GM21825 (cell line): ENCODE results near the gene STMN3.
"Not testable (repeated sequence)": the region's sequence is repeated elsewhere in the genome, so short reads cannot be mapped to it uniquely, and the experiment has no call there.

Experiments
- ATAC-seq: cut with Tn5 transposase; IDR thresholded peaks from one replicate; pipeline ENCODE4 v1.9.1; 2021; ENCODE audit warnings: mild to moderate bottlenecking, moderate library complexity; ENCODE audit not compliant: unreplicated experiment

STMN3 gene

DNA sequence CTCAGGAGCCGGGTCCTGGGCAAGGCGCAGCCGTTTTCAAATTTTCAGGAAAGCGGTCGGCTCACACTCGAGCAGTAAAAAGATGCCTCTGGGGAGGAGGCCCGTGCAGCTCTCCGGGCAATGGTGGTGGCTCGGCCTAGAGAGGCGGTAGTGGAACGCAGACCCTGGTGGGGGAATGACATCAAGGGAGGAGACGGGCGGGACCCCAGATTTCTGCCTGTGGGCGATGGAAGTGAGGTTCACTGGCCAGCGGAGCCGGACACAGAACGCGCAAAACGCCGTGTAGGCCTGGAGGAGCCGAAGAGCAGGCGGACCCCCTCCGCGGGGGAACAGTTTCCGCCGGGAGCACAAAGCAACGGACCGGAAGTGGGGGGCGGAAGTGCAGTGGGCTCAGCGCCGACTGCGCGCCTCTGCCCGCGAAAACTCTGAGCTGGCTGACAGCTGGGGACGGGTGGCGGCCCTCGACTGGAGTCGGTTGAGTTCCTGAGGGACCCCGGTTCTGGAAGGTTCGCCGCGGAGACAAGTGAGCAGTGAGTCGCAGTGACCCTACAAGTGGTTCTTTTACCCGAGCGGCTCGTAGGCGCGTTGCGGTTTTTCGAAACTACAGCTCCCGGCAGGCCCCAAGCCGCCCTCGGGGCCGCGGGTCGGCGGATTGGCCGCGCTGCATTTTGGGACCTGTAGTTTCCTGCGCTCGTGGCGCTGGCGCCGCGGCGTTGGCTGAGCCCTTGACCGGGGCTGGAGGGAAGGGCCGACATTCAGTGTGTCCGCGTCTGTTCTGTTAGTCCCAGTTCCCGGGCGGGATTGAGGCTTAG lies 4.9 kb upstream of the STMN3 start, which contains the start of gene RTEL1:
Gene RTEL1, plus strand, starts transcription at position 376 of the 812 bp plus-strand sequence. CDS start 1,091 bp downstream, outside the sequence.
- ATAC-seq = peak; percentile 79

DNA sequence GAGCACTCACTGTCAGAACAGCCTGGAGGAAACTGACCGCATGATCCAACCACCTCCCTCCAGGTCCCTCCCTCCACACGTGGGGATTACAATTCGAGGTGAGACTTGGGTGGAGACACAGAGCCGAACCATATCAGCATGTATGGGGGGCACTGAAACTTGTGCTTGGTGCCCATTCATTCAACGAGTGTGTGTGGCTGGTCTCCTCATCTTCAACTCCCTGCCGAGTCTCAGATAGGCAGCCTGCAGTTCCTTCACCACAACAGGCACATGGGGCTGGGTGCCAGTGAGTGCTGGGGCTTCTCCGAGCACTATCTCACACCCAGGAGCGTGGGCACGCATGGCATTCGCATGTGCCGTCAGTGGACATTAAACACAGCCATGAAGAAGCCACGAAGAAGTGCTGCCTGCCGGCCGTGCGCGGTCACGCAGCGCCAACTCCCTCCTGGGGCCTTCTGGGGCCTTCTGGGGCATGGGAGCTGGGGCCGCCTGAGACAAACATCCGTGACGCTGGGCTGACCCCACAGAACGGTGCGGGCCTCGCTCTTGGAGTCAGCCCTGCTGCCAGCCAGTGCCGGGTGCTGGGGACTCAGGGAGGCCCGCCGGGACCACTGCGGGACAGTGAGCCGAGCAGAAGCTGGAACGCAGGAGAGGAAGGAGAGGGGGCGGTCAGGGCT lies 4.2 kb upstream of the STMN3 start:
- no peak for ATAC-seq

DNA sequence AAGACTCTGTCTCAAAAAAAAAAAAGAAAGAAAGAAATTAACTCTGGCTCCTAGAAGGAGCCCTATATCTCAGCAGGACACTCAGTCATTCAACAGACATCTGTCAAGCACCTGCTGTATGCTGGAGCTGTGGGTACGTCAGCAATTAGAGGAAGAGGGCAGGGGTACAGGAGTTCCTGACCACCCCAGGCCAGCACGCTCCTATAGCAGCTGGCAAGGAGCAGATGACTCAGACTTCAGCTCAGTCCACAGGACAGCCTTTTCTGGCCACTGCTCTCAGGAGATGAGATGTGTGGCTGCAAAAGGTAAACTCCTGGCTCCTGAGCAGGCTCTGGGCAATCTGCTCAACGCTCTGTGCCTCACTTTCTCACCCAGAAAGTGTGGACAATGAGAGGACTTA lies 3.2 kb upstream of the STMN3 start:
- no peak for ATAC-seq

DNA sequence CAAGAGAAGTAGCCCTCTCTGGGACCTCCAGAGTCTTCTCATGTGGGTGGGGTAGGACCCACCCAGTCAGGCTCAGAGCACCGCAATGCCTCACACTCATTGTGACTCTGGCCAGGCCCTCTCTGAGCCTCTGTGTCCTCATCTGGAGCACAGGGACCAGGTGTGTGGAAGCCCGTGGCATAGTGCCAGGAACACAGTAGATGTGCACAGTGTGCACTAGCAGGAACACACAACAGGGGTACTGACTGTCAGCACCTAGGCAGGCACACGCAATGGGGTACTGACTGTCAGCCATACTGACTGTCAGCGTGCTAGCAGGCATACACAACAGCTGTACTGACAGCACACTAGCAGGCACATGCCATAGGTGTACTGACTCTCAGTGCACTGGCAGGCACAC lies 2.0 kb upstream of the STMN3 start:
- no peak for ATAC-seq

DNA sequence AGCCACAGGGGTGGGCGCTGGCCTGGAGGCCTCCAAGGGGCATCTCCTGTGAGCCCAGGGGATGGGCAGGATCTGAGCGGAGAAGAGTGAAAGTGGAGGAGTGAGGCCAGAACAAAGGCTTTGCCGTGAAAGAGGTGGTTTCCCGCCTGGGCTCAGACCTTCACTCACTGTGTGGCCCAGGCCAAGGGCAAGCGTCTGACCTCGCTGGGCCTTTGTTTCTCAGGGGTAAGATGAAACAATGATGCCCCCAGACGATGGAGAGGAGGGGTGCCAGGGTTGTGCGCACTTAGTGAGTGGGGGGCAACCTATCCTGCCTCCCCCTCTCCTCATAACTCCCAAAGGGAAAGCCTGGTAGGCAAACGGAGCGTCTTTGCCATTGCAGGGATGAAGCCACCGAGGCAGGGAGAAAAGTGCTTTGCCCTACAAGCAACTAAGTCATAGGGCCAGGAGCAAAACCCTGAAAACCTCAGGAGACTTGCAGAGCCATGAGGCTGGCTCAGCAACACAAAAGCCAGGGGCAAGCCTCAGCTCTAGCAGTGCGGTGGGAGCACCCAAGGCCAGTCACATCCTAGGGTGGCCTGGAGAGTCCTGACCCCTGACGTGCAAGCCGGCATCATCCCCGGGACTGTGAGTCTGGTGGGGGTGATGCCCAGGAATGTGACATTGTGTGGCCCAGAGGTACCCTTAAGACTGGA lies 897 bp upstream of the STMN3 start:
- ATAC-seq = no peak

DNA sequence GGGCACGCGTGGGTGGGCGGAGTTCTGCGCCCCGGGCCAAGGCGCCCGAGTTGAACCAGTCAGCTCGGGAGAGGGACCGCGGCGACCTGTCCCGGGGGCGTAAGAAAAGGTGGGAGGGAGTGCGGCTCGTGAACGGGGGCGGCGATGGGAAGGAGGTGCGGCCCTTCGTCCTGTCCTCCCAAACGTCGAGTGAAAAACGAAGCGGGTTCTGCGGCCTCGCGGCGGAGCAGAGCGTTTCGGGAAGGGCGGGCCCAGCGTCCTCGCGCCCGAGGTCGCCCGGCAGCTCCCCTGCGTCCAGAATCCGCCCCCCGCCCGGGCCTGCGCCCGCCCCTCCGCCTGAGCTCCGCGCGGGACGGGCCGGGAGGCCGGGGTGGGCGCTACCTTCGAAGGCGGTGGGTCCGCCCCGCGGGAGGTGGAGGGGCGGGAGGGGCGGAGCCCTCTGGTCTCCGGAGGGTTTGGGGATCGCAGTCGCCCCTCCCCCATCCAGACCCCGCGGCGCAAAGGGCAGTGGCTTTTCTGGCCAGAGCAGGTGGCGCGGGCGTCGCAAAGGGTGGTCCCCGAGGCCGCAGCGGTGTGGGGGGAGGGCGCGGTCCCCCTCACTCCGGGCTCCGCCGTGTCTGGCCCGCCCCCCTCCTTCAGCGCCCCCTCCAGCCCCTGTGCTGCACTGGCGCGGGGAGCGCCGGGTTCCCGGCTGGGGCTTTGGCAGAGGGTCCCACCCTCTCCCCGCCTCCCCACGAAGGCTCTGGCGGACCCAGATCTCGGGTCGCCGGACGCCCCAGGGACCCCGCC lies 838 bp downstream of the STMN3 start:
- no peak for ATAC-seq

DNA sequence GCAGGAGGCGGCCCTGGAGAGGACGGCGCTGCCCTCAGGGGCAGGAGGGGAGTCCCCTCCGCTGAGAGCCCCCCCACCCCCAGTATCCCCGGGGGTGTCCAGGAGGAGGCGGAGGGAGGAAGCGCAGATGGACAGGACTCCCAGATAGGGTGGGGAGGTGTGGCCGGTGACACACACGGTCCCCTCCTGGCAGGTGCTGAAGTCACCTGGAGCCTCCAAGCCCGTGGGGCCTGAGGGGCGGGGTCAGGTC lies 1.4 kb downstream of the STMN3 start:
- no peak for ATAC-seq

DNA sequence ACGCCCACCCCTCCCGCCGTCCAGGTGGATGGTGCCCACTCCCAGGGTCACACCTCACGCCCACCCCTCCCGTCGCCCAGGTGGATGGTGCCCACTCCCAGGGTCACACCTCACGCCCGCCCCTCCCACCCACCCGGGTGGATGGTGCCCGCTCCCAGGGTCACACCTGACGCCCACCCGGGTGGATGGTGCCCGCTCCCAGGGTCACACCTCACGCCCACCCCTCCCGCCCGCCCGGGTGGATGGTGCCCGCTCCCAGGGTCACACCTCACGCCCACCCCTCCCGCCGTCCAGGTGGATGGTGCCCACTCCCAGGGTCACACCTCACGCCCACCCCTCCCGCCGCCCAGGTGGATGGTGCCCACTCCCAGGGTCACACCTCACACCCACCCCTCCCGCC lies 2.7 kb downstream of the STMN3 start:
- not testable (repeated sequence) for ATAC-seq

DNA sequence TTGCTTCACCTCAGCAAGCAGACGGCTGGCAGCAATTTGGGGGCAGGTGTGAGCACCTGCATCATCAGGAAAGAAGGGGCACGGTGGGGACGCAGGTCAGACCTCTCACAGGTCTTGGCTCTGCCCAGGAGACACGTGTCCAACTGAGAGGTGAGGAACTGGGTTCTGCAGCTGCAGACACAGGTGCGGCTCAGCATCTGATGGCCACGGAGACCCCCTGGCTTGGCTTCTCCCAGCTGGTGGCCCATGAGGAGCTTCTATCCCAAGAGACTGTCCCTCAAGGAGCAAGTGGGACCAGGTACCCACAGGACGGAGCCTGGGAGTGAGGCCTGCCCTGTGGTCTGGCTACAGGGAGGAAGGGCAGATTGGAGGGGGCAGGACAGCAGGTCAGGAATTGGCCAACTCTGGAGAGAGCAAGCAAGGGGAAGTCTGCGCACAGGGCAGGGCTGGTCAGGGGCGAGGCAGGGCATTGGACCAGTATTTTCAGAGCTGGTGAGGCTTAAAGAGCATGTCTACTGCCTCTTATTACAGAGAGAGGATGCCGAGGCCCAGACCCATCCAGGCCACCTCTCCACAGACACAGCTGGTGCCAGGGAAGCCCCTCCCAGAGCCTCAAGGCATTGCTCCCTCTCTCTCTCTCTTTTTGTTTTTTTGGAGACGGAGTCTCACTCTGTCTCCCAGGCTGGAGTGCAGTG lies 4.2 kb downstream of the STMN3 start:
- ATAC-seq = no peak

DNA sequence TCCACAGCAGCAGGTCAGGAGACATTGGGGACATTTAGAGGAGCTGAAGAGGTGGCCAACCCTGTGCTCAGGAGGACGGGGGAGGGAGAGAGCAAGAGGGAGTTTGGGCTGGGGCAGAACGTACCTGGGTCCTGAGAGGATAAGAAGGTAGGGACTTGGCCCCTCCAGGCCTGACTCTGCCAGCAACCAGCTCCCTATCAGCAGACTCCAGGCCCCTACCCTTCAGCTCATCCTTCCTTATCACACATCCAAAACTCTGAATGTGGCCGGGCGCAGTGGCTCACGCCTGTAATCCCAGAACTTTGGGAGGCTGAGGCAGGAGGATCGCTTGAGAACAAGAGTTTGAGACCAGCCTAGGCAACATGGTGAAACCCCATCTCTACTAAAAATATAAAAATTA lies 5.0 kb downstream of the STMN3 start:
- no peak for ATAC-seq

DNA sequence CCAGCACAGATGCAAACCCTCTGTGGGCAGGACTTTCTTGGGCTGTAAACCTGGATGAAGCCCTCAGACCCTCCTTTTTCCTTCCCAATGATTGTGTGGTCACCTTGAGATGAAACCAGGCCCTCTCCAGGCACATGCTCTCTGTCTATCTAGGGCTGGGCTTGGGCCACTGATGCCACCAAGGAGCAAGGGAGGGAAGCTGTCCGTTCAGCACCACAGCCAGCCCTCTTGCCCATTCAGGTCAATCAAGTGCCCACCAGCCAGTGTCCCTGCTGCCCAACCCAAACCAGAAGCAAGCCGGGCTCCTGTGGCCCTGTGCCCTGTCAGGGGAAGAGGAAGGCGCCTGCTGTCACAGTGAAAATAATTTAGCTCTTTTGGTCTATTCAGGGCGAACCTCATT lies 8.0 kb downstream of the STMN3 start:
- ATAC-seq = no peak

DNA sequence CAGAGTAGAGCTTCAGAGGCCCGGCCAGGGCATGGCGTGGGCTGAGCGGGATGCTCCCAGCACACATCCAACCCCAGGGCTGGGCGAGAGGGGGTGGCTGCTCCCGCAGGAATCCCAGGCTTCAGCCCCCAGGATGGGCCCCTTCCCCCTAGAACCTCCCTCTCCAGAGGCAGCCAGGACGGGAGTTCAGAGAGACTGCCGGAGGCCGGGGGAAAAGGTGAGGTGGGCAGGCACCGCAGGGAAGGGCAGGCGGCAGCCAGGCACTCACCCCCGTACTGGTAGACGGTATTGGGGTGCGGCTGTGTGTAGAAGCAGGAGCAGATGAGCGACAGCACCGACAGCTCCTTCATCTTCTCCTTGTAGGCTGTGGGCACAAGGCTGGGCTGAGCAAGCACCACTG lies 9.3 kb downstream of the STMN3 start:
- ATAC-seq = no peak

DNA sequence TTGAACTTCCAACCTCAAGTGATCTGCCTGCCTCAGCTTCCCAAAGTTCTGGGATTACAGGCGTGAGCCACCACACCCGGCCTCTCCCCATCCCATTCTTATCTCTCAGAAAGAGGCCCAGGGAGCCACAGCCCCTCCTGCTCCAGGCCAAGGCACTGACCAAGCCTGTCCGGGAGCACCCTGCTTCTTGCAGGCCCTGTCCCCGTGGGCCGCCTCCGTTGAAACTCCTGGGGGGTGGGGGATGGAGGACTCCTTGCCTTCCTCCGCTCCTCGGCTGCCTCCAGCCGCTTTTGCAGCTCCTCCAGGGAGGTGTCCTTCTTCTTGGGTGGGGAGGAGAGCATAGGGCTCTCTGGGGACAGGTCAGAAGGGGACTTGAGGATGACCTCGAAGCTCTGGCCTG lies 9.7 kb downstream of the STMN3 start:
- no peak for ATAC-seq

DNA sequence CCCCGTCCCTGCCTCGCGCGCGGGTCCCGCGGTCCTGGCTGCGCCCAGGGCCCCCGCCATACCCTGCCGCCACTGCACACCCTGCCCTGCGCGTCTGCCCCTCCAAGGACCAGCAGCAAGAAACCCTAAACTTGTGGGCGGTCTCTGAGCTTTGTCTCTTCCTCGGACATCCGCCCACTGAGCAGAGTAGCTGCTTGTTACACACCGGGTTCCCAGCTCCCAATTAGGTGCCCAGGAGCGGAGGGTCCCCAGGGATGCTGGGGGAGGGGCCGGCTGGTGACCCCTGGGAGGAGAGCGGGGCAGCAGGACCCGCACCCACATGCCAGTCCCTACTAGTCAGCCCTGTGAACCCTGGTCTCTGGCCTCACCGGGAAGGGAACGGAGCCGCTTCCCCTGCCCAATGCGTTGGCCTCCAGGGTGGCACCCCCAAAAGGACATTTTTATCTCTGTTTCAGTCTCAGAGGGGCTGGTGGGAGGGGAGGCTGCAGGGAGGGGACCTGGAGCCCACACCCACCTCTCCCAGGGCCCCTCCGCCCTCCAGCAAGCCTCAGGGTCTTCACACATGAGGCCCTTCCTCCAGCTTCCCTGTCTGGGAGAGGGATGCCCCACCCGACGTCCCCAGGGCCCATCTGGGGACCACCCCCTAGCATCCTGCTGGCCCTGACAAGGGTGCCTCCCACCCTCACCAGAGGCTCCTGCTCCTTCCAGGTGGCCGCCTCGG lies 10.5 kb downstream of the STMN3 start:
- no peak for ATAC-seq

DNA sequence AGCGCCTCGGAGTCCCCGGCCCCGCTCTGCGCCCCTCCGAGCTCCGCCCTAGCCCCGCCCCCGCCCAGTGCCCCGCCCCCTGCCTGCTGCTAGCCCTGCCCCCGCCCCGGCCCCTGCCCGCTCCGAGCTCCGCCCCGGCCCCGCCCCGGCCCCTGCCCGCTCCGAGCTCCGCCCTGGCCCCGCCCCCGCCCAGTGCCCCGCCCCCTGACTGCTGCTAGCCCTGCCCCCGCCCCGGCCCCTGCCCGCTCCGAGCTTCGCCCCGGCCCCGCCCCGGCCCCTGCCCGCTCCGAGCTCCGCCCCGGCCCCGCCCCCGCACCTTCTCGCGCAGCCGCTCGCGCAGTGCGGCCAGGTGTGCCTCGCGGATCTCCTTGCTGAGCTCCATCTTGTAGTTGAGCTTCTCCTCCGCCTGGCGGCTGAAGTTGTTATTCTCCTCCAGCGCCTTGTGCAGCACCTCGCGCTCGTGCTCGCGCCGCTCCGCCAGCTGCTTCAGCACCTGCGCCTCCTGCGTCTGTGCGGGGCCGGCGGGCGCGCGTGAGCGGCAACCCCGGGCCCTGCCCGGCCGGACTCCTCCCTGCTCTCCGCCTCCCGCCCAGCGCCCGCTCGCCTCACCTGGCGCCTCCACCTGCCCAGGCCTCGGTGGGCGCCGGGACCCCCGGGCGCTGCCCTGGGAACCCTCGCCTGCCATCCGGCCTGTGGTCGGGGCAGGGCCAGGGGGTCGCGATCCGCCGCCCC lies 11.3 kb downstream of the STMN3 start:
- ATAC-seq = peak; percentile 46

DNA sequence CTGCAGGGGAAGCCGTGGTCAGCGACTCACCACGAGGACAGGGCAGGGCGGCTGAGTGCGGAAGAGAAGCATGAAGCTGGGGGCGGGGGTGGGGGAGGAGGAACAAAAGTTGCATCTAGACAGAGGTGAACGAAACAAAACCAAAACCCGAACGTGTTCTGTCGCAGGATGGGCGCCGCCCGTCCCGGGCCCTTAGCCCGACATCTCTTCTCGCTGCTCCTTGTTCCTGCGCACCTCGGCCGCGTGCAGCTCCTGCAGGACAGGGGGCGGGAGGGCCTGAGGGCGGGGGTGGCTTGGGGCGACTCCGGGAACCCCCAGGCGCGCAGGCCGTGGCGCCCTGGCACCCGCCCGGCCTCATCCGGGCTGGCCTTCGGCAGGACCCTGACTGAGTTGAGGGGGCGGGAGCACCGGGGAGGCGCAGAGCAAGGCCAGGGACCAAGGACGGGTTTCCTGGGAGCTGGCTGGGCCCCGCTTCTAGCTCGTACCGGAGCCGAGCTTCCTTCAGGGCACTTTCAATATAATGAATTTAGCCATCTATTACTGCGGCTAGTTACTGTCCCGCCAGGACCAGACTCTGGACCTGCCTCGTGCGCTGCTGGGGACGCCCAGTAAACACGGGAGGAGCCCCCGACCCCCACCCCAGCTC lies 12.0 kb downstream of the STMN3 start:
- ATAC-seq = peak; percentile 23

DNA sequence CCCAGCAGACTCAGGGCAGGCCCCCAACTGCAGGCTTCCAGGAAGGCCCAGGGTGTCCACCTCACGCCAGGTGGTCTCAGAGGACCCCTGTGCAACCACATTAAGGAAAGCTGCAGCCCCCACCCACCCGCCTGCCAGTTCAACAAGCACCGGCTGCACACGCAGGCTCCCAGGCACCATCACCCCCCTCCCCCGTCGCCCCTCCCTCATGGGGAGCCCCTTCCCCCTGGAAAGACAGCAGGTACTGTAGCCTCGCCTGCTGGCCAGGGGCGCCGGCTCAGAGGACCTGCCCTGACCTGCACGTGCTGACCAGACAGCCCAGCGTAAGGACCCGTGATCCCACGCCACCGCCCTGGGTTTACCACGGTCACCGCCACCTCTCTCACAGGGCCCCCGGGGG lies 12.5 kb downstream of the STMN3 start:
- not testable (repeated sequence) for ATAC-seq

DNA sequence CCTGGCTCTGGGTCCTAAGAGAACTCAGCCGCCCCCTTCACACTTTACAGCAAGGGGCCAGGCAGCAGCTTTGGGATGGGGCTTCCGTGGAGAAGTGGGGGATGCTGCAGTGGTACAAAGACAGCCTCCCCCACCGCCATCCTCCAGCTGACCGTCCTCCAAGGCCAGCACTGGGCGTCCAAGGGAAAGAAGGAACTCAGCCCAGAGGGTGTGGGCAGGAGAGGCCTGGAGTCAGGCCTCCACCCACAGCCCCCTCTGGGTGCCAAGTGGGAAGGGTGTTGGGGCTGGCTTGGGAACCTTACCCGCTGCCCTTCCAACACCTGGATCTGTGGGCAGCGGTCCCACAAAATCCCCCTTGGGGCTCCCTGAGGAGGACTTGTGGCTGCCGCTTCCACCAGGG lies 13.1 kb downstream of the STMN3 start:
- no peak for ATAC-seq
